ENCODE measurements around the gene PRPF6. TPM values are rescaled to one million over a fixed set of nuclear protein-coding genes. Genes with fewer than 3 reads are reported as not detected.

The PRPF6 gene
- total RNA-seq, 1 experiment from 2014 or later = 88.4 TPM

DNA sequence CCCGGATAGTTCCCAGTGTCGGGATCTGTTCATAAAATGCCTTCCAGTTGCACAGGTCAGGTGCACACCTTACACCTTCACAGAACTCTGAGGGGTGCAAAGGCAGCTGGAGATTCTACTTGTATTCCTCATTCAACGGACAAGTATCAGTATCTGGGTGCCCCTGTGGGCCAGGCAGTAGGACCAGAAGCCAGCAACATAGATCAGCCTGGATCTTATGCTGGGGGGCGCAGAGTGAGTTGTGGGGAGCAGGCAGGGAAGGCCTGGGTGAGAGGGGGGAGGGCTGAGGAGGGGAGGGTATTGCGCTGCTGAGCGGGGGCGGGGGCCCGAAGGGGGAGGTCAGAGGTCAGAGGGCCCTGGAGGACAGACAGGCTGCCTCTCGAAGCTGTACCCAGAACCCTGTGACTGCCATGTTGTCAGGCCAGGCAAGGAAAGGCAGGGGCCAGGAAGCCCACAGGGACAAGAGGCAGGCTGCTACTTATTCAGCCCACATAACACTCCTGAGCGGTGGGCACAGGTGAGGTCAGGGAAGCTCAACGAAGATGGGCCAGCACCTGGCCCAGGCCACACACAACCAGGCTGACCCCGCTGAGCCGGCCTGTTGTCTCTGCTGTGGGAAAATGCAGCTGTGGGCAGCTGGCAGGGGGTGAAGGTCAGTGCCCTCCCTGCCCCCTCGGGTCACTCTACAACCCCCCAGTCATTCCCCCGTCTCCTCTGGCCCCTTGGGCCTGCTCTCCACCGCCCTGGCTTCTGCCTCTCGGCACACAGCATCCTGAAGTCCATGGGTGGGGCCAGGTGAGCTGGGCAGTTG is 100.1 kb downstream of the PRPF6 start:
- ATAC-seq (peak; percentile 1; the same call in 1 of the 2 replicates), DNase-seq (ENCODE audit: low read depth, low spot score) (no peak)
- H3K9me3 ChIP-seq (ENCODE audit: control insufficient read depth, insufficient read depth, low read depth, low read length) = no peaks in the 10 kb centered on the region
- TF ChIP-seq TCF7L2 (IDR thresholded peaks at IDR 0.05; ENCODE audit: low read depth, low read length) (no peak), SIN3A (IDR thresholded peaks at IDR 0.05; ENCODE audit: borderline replicate concordance, insufficient read depth, low read depth, low read length) (no peak)
- TF ChIP-seq, protein P1, sequence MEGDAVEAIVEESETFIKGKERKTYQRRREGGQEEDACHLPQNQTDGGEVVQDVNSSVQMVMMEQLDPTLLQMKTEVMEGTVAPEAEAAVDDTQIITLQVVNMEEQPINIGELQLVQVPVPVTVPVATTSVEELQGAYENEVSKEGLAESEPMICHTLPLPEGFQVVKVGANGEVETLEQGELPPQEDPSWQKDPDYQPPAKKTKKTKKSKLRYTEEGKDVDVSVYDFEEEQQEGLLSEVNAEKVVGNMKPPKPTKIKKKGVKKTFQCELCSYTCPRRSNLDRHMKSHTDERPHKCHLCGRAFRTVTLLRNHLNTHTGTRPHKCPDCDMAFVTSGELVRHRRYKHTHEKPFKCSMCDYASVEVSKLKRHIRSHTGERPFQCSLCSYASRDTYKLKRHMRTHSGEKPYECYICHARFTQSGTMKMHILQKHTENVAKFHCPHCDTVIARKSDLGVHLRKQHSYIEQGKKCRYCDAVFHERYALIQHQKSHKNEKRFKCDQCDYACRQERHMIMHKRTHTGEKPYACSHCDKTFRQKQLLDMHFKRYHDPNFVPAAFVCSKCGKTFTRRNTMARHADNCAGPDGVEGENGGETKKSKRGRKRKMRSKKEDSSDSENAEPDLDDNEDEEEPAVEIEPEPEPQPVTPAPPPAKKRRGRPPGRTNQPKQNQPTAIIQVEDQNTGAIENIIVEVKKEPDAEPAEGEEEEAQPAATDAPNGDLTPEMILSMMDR (IDR thresholded peaks at IDR 0.05) = no peak
- TF ChIP-seq, protein P2, sequence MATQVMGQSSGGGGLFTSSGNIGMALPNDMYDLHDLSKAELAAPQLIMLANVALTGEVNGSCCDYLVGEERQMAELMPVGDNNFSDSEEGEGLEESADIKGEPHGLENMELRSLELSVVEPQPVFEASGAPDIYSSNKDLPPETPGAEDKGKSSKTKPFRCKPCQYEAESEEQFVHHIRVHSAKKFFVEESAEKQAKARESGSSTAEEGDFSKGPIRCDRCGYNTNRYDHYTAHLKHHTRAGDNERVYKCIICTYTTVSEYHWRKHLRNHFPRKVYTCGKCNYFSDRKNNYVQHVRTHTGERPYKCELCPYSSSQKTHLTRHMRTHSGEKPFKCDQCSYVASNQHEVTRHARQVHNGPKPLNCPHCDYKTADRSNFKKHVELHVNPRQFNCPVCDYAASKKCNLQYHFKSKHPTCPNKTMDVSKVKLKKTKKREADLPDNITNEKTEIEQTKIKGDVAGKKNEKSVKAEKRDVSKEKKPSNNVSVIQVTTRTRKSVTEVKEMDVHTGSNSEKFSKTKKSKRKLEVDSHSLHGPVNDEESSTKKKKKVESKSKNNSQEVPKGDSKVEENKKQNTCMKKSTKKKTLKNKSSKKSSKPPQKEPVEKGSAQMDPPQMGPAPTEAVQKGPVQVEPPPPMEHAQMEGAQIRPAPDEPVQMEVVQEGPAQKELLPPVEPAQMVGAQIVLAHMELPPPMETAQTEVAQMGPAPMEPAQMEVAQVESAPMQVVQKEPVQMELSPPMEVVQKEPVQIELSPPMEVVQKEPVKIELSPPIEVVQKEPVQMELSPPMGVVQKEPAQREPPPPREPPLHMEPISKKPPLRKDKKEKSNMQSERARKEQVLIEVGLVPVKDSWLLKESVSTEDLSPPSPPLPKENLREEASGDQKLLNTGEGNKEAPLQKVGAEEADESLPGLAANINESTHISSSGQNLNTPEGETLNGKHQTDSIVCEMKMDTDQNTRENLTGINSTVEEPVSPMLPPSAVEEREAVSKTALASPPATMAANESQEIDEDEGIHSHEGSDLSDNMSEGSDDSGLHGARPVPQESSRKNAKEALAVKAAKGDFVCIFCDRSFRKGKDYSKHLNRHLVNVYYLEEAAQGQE (IDR thresholded peaks at IDR 0.05; ENCODE audit: insufficient read depth in 1 of 2, low read depth in 2 of 2, low read length in 1 of 2) = no peak
- in situ Hi-C loops (cut with HindIII; ENCODE audit: low pct_unique_long_range_greater_than_20kb, low sequenced_read_pairs) (no loop called here), intact Hi-C loops (cut with micrococcal nuclease; ENCODE audit: unreplicated experiment) (no loop called here)
- H3K27me3 ChIP-seq (ENCODE audit: control insufficient read depth, insufficient read depth, low read length) = no peaks in the 10 kb centered on the region
- peak overlapping the region; percentile 54 for H3K27ac ChIP-seq (ENCODE audit: low read length)
- peak overlapping the region; percentile 63 to 78 for H3K4me3 ChIP-seq (ENCODE audit: low read depth in 2 of 2, low read length in 2 of 2)
- peaks cover 21% of the 10 kb centered on the region for H3K4me1 ChIP-seq (ENCODE audit: control insufficient read depth, insufficient read depth, low read length)
- no peaks in the 10 kb centered on the region for H3K36me3 ChIP-seq (ENCODE audit: control insufficient read depth, insufficient read depth, low read length)
- ChIA-PET CTCF (interaction anchor here (0.6 kb wide), 1 partner anchor 38 kb away, joined by 3 read pairs; no protein-coding TSS in a partner anchor), POLR2A (no interaction called here)
- BruUV-seq (replicated peaks) = no TSS peak

DNA sequence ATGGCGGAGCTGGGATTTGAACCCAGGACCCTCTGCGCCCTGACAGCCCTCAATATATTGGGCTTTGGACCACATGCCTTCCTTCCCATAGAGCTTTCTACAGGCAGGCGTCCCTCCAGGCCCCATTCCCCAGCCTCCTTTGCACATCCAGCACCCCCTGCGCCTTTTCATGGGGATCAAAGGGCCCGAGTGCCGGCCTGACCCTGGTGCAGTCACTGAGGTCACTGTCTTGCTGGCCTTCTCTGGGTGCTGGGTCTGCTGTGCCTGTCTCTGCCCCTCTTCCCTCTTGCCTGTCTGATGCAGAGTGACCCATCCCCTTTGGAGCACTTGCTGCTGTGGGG is 100.7 kb downstream of the PRPF6 start:
- H3K27ac ChIP-seq (ENCODE audit: low read length) = no peak overlapping the region
- DNase-seq (ENCODE audit: low read depth, low spot score) (no peak), ATAC-seq (no peak)
- H3K4me1 ChIP-seq (ENCODE audit: control insufficient read depth, insufficient read depth, low read length) = peaks cover 21% of the 10 kb centered on the region
- in situ Hi-C loops (cut with HindIII; ENCODE audit: low pct_unique_long_range_greater_than_20kb, low sequenced_read_pairs) = no loop called here
- H3K4me3 ChIP-seq (ENCODE audit: low read depth in 2 of 2, low read length in 2 of 2) = no peak overlapping the region
- TF ChIP-seq TCF7L2 (IDR thresholded peaks at IDR 0.05; ENCODE audit: low read depth, low read length) = no peak
- TF ChIP-seq, protein P2 (IDR thresholded peaks at IDR 0.05; ENCODE audit: insufficient read depth in 1 of 2, low read depth in 2 of 2, low read length in 1 of 2) = no peak
- TF ChIP-seq SIN3A (IDR thresholded peaks at IDR 0.05; ENCODE audit: borderline replicate concordance, insufficient read depth, low read depth, low read length) = no peak
- TF ChIP-seq, protein P1 (IDR thresholded peaks at IDR 0.05) = no peak
- TF ChIP-seq POLR2AphosphoS5 (IDR thresholded peaks at IDR 0.05; ENCODE audit: low read depth, low read length) = no peak
- no peaks in the 10 kb centered on the region for H3K9me3 ChIP-seq (ENCODE audit: control insufficient read depth, insufficient read depth, low read depth, low read length)
- POLR2A ChIA-PET = interaction anchor here (0.7 kb wide), 1 partner anchor 23 kb away, joined by 4 read pairs; no protein-coding TSS in a partner anchor
- no TSS peak for BruUV-seq (replicated peaks)
- no peaks in the 10 kb centered on the region for H3K36me3 ChIP-seq (ENCODE audit: control insufficient read depth, insufficient read depth, low read length)
- CTCF ChIA-PET = interaction anchor here (0.6 kb wide), 1 partner anchor 37 kb away, joined by 3 read pairs; no protein-coding TSS in a partner anchor
- H3K27me3 ChIP-seq (ENCODE audit: control insufficient read depth, insufficient read depth, low read length) = no peaks in the 10 kb centered on the region
- intact Hi-C loops (cut with micrococcal nuclease; ENCODE audit: unreplicated experiment) = no loop called here
